CD4-positive, alpha-beta T cell treated with Interferon gamma for 1 hour (primary cell): ENCODE measurements around the gene C11orf98.
"Not testable (repeated sequence)": the region's sequence is repeated elsewhere in the genome, so short reads cannot be mapped to it uniquely, and the experiment has no call there.

Source experiments
- DNase-seq: peaks from one replicate; pipeline ENCODE4 v3.0.0-alpha.2; 2020

Gene C11orf98

DNA sequence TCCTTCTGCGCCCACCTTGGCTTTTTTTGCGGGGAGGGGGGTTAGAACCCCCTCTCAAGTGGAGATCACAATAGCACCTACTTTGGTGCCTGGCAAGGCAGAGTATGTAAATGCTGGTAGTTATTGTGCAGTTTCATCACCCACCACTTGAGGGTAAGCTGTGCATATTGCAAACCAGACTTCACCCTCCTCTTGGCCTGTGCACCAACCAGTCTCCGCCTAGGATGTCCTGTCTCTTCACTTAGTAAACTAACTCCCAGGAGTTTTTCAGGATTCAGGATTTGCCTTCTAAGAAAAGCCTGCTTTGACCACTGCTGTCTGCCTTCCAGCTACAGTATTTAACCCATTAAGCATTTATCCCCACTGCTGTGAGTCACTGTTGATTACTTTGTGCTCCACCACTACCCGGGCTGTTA is 15.8 kb upstream of the C11orf98 start:
- peak; percentile 29 for DNase-seq

DNA sequence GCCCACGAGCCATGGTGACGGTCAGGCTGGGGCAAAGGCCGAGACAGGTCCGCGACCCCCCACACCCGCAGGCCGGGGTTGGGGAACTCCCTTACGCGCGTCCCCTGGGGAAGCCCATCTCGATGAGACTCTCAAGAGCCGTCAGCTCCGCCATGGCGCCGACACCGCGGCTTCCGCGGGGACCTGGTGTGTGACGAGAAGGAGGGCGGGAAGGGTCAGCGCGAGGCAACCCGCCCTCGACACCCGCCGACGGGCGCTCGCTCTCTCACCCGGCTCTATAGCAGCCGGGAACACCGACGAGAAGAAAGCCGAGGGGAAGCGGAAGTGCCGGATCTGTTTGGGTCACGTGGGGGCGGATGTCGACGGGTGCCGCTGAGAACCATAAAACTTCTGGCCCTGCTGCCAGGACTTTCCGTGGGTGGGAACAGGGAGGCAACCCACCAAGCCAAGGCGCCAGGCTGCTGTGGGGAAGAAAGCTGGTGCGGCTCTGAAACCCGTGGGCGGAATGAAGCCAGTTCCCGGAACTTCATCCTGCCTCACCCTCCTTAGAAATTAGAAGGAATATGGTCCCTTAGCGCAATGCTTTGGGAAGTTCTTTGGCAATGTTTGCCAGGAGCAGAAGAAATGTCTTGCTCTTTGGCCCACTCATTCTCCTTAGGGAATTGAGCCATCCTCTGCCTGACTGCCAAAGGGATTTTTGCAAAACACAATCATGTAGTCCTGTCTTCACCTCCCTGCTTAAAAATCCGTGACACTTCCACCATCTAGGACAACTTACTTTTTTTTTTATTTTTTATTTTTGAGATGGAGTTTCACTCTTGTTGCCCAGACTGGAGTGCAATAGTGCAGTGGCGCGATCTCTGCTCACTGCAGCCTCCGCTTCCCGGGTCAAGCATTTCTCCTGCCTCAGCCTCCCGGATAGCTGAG is 14.0 kb upstream of the C11orf98 start, which contains the start of gene UBXN1:
Gene UBXN1 (minus strand): TSS at position 304 of the 927 bp plus-strand sequence. CDS start 150 bp downstream, at position 154.
- DNase-seq = peak; percentile 83

DNA sequence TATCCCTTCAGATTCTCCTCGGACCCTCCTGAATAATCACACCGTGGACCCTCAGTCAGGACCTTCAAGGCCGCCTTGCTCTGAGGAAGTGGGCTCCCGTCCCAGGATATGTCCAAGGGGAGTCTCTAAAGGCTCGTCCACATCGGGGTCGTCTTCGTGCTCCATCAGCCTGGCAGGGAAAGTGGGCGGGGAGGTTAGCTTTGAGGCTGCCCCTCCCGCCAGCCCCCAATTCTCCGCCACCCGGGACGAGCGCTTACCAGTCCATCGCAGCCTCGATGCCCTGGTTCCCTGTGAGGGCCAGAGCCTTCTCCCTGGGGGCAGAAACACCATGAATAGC is 13.4 kb upstream of the C11orf98 start:
- DNase-seq = no peak

DNA sequence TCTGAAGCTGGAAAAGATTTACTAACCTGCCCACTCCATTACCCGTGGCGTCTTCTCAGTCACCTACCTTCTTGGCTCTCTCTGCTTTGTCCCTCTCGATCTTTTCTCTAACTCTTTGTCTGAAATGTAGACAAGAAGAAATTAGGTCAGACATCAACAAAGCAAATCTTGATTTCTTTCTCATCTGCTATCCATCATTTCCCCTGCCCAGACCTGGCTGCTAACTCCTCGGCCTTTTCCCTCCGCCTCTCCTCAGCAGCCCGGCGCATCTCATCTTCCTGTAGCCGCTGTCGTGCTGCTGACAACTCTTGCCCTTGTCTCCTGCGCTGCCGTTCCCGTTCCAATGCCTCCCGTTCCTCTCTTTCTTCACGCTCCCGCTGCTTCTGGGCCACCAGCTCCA is 12.7 kb upstream of the C11orf98 start:
- no peak for DNase-seq

DNA sequence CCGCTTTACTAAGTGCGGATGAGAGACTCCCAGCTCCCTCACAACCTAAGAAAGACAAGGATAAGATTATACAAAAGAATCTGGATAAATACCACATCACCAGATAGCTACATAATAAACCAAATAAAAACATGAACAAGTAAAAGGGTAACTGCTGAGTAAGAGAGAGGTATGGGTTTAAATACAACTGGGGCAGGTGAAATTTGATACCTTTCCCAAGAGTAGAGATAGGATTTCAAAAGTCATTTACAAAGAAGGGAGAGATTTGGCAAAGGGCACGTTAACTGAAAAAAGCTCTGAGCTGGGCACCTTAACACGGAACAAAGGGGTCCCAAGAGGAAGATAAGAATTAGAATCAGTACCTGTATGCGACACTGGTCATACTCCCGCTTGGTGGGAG is 12.1 kb upstream of the C11orf98 start:
- no peak for DNase-seq

DNA sequence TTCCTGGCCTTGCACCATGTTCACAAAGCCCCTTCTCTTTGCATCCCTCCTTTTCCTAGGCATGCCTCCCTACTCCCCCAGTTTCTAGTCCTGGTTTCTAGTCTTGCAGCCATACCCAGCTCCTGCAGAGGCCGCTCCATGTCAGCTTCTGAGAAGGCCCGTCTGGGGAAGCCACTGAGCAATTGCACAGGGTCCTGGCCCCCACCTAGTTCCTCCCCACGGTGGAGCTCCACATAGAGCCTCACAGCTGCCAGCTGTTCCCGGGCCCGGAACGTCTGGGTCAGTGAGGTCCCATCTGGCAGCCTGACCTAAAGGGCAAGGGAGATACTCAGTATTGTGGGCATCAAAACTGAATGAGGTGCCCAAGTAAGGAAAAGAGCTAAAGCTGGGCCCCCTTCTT is 11.7 kb upstream of the C11orf98 start:
- no peak for DNase-seq

DNA sequence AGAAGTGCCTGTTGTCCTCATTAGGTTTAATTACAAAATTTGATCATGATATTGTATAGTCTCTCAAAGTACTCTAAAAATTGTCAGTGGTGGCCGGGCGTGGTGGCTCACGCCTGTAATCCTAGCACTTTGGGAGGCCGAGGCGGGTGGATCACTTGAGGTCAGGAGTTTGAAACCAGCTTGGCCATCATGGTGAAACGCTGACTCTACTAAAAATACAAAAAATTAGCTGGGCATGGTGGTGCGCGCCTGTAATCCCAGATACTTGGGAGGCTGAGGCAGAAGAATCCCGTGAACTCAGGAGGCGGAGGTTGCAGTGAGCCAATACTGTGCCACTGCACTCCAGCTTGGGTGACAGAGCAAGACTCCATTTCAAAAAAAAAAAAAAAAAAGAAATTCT is 10.4 kb upstream of the C11orf98 start:
- DNase-seq = not testable (repeated sequence)

DNA sequence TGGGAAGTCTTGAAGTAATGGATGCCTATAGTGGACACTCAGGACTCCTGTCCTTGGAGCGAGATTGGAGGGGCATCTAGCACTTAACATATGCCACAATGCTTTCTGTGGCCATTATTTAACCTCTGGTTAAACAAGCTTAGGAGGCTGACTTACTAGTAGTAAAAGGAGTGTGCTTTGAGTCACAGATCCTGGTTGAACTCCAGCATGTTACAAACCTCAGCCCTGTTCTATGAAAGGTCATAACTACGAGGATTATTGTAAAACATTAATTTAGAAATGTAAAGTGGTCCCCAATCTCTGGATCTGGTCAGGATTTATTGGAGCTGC is 8.2 kb upstream of the C11orf98 start:
- no peak for DNase-seq

DNA sequence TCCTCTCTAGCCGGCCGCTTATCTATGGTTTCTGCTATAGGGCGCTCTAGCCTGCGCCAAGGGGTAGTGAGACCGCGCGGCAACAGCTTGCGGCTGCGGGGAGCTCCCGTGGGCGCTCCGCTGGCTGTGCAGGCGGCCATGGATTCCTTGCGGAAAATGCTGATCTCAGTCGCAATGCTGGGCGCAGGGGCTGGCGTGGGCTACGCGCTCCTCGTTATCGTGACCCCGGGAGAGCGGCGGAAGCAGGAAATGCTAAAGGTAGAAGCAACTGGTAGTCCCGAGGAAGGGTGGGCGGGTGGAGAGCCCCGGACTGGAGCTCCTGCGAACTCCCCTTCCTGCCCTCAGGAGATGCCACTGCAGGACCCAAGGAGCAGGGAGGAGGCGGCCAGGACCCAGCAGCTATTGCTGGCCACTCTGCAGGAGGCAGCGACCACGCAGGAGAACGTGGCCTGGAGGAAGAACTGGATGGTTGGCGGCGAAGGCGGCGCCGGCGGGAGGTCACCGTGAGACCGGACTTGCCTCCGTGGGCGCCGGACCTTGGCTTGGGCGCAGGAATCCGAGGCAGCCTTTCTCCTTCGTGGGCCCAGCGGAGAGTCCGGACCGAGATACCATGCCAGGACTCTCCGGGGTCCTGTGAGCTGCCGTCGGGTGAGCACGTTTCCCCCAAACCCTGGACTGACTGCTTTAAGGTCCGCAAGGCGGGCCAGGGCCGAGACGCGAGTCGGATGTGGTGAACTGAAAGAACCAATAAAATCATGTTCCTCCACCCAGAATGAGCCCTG is 6.8 kb upstream of the C11orf98 start, which contains the start of the genes LBHD1 and UQCC3:
Gene LBHD1 (minus strand): TSS at position 660 of the 782 bp plus-strand sequence. CDS start 2,236 bp downstream, outside the sequence.
Gene UQCC3 (plus strand): TSS at position 66 of the 782 bp plus-strand sequence. CDS start 73 bp downstream, at position 139.
- DNase-seq = peak; percentile 72

DNA sequence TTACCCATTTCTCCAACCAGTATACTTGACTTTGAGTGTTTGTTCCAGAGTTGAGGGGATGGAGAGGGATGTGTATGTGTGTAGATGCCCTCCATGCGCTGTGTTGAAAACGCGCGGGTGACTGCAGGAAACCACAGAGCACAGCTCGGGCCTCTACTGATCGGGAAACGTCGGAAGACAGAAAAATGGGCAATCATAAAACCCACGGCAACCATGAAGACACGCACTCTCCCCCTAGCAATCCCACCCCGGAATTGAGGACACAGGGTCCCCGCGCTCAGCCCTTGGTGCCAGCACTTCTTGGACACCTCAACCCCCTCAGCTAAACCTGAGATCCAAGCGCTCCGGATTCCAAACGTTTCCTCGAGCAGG is 6.2 kb upstream of the C11orf98 start:
- no peak for DNase-seq

DNA sequence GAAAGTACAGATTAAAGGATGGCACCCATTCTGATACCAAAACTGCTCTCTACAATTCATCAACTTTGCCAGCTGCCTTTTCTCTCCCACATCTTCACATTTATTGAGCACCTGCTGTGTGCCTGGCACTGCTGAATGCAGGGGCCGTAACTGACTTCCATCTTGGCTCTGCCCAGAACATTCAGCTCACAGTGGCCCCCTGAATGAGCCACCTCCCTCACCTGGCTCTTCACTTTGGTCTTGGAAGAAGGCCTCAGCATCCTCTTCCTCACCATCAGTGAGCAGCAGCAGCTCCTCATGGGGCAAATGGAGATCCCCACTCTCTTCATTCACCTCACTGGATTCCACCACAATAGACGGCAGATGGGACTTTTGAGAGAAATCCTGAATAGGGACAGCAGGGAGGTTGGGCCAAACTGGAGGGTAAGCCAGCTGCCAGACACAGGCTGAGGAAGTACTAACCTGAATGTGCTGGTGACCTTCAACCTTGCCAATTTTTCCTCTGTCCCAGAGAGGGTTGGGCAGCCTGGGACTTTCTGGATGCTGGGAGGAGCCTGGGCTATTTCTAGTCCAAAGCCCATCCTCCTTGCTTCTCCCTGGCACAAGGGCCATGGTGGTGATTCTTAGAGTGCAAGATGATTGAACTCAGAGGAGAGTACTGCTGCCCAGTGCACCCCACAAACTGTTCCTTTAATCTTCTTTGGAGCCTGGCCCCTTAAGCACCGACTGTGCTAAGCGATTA is 4.6 kb upstream of the C11orf98 start:
- no peak for DNase-seq

DNA sequence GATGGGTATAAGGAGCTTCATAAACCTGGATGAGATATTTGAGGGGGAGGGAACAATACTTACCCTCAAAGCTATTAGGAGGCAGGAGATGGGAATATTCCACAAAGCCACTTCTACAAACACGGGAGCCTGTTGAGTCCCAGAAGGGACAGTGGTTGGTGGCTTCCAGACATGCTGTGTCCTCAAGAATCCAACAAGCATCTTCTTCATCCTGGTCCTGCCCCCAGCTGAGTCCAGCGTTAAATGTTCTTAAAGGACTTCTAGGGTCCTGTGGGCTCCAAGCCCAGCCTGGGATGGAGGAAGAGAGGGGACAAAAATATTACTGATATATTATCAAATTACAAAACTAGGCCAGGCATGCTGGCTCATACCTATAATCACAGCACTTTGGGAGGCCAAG is 2.5 kb upstream of the C11orf98 start:
- DNase-seq = no peak

DNA sequence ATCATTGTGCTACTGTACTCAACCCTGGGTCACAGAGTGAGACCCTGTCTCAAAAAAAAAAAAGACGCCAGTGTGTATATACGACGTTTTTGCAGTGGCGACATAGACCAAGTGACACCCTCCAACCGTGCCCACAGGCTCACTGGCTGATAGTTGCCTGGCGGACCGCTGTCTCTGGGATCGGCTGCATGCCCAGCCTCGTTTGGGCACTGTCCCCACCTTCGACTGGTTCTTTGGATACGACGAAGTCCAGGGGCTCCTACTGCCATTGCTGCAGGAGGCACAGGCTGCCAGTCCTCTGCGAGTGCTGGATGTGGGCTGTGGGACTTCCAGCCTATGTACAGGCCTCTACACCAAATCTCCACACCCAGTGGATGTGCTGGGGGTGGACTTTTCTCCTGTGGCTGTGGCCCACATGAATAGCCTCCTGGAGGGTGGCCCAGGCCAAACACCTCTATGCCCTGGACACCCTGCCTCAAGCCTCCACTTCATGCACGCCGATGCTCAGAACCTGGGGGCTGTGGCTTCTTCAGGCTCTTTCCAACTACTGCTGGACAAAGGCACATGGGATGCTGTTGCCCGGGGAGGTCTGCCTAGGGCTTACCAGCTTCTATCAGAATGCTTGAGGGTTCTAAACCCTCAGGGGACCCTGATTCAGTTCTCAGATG is 1.4 kb upstream of the C11orf98 start:
- DNase-seq = no peak

DNA sequence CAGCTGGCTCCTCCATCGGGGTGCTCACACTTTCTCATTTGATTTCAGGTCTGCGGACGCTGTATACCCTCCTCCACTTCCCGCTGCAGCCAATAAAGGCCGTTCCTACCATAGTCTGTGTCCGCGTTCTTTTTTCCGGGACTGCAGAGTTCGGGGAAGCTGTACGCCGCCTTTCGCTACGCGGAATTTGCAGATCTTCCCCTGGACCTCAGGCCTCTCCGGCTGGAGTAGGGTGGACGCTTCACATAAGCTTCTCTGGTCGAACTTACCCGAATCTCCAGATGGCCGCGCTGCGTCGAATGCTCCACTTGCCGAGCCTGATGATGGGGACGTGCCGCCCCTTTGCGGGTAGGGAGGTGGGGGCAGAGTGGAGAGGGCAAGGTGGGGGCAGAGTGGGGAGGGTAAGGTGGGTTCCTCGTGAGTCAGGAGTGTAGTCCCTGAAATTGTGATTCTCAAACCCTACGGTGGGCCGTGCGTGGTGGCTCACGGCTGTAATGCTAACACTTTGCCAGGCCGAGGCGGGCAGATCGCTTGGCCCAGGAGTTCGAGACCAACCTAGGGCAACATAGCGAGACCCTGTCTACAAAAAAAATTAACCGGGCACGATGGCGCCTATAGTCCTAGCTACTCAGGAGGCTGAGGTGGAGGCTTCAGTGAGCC is 719 bp upstream of the C11orf98 start:
- DNase-seq = peak; percentile 58

DNA sequence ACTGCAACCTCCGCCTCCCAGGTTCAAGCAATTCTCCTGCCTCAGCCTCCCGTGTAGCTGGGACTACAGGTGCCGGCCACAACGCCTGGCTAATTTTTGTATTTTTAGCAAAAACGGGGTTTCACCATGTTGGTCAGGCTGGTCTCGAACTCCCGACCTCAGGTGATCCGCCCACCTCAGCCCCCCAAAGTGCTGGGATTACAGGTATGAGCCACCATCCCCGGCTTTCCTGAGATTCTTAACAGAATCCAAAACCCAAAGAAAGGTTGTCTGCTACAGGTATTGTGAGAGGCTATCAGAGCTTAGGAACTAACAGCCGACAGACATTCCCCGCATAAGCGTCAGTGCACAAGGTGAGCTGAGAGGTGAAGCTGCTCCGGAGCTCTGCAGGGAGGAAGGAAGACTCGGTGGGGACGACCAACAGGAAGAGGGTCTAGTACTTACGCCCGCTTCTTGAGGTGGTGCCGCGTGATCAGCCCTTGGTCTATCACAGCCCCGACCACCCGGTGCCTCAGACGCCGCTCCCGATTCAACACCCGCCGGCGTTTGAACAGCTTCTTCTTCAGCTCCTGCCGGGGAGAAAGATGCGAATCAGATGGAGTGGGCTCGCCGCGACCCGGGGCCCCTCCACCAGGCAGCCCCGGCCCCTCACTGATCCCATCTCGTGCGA is 470 bp downstream of the C11orf98 start:
- peak; percentile 56 for DNase-seq

DNA sequence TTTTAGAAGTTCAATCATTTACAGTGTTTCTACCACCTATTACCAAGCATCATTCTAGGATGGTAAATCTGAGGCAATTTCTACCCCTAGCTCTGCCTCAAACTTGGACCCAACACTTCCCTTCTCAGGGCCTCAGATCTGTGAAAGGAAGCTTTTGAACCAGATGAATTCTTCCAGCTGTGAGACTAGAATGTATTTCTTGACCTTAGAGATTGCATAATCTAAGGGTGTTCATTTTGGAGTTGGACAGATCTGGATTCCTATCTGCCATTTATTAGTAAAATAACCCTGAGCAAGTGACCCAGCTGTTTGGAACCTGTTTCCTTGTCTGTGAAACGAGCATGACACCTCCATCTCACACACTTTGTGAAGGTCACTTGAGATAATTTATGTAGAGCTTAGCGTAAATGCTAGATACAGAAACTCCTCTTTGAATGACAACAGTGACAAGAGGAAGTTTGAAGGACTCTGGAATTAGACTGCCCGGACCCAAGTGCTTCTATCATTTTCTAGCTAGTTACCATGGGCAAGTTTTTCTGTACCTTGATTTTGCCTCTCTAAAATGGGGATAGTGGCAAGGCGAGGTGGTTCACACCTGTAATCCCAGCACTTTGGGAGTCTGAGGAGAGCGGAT is 8.1 kb downstream of the C11orf98 start:
- DNase-seq = no peak

DNA sequence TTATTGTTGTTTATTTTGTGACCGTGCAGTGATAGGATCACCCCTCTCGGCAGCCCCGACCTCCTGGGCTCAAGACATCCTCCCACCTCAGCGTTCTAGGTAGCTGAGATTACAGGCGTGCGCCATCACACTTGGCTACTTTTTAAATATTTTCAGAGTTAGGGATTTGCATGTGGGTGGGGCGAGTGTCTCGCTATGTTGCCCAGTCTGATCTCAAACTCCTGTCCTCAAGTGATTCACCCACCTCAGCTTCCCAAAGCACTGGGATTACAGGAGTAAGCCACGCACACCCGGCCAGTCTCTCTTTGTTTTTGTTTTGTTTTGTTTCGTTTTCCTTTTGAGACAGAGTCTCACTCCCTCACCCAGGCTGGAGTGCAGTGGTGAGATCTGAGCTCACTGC is 10.7 kb downstream of the C11orf98 start:
- no peak for DNase-seq

DNA sequence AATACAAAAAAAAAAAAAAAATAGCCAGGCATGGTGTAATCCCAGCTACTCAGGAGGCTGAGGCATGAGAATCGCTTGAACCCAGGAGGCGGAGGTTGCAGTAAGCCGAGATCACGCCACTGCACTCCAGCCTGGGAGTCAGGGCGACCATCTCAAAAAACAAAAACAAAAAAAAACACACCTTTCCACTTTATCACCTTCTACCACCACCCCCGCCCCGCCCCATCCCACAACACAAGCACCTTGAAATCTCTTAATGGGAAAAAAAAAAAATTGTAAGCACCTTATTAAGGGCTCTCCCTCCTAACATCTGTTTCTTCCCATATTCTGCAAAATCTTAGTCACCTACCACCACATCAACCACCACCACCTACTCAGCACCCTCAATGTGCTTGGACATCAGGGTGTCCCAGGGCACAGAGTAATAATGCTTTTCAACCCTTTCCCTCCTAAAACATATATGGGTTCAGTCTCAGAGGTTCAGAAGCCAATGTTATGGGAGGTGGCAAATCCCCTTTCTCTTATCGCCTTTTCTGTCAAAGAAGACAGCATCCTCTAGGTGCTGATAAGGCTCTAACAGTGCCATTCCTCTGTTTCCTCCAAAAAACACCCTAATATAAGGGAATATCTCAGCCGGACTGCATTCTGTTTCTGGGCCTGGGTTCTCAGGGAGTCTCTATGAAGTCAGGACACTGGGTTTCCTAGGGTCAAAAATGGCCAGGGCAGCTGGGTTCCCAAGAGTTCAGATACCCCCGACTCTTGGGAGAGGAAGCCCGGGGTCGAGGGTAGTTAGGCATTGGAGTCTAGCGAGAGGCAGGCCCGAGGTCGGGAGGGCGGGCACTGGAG is 12.6 kb downstream of the C11orf98 start:
- DNase-seq = no peak

DNA sequence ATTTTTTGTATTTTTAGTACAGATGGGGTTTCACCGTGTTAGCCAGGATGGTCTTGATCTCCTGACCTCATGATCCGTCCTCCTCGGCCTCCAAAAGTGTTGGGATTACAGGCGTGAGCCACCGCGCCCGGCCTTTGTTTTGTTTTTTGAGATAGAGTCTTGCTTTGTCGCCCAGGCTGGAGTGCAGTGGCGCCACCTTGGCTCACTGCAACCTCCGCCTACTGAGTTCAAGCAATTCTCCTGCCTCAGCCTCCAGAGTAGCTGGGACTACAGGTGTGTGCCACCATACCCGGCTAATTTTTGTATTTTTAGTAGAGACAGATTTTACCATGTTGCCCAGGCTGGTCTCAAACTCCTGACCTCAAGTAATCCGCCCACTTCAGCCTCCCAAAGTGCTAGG is 14.7 kb downstream of the C11orf98 start:
- not testable (repeated sequence) for DNase-seq

DNA sequence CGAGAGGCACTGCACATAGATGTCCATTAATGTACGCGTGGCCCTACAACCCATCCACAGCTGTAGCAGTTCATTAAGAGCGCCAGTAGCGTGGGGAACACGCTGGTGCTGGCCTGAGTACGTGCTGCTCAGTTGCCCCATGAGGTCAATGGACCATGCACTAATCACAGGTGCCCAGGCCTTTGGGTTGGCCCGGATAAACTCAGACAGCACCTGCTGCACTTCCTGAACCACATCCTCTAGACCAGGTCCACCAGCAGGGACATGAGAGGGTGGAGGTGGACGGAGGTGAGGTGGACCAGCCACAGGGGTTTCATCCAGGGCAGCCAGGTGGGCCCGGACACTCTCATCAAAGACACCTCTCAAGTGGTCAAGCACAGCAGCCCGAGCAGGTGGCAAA is 15.5 kb downstream of the C11orf98 start:
- no peak for DNase-seq
